IMR-90 (cell line): ENCODE results near the gene PPAT. TPM values are rescaled to one million over a fixed set of nuclear protein-coding genes. Genes with fewer than 3 reads are reported as not detected.

Experiments
- ATAC-seq: fragments of 200-7000 bp; cut with Tn5 transposase; 2 replicates; pipeline ENCODE4 v1.9.1; 2020; ENCODE audit warnings: low read depth, mild to moderate bottlenecking, moderate library complexity
- BruUV-seq: library from RNA; stranded (reverse); fragments of 400-500 nt; replicated peaks from 2 replicates; lab custom pipeline; 2021; lab: Mats Ljungman, UMichigan
- CTCF ChIA-PET: fragments of 300-600 bp; formaldehyde crosslinking; extraction: SDS; loops from one replicate; lab custom pipeline; 2021; ENCODE audit warnings: antibody characterized with exemption; lab: Yijun Ruan, JAX
- POLR2A ChIA-PET: fragments of 300-600 bp; sonication (Branson Sonifier 250); formaldehyde crosslinking; loops from one replicate; lab custom pipeline; 2022; ENCODE audit warnings: antibody characterized with exemption; ENCODE audit not compliant: unreplicated experiment; lab: Charles Lee
- DNase-seq: peaks from one replicate; pipeline ENCODE4 v3.0.0; 2013
- H2AFZ ChIP-seq: replicated peaks from 2 replicates; pipeline ENCODE3; 2013; ENCODE audit warnings: low read length, mild to moderate bottlenecking; ENCODE audit not compliant: poor library complexity
- H2AK5ac ChIP-seq: 2 replicates; pipeline ENCODE4 v1.6.1; 2013; ENCODE audit warnings: low read depth, low read length, inconsistent platforms
- H2AK9ac ChIP-seq: replicated peaks from 2 replicates; pipeline ENCODE3; 2013; ENCODE audit warnings: mild to moderate bottlenecking, low read depth, low read length, moderate library complexity; ENCODE audit not compliant: poor library complexity
- H2BK120ac ChIP-seq: 2 replicates; pipeline ENCODE4 v1.6.1; 2013; ENCODE audit warnings: low read depth, low read length, inconsistent platforms
- H2BK15ac ChIP-seq: 3 replicates; pipeline ENCODE4 v1.6.1; 2013; ENCODE audit warnings: low read depth, low read length, inconsistent platforms
- H2BK20ac ChIP-seq: 2 replicates; pipeline ENCODE4 v1.6.1; 2013; ENCODE audit warnings: low read depth, mild to moderate bottlenecking, inconsistent platforms, low read length, moderate library complexity
- H2BK5ac ChIP-seq: 2 replicates; pipeline ENCODE4 v1.6.1; 2013; ENCODE audit warnings: mild to moderate bottlenecking, low read depth, low read length, inconsistent platforms; ENCODE audit not compliant: poor library complexity, severe bottlenecking
- H3K14ac ChIP-seq: replicated peaks from 2 replicates; pipeline ENCODE4 v1.6.1; 2013; ENCODE audit warnings: low read depth, low read length, inconsistent platforms
- H3K18ac ChIP-seq: 2 replicates; pipeline ENCODE4 v1.6.1; 2013; ENCODE audit warnings: low read depth, low read length, control low read depth
- H3K23ac ChIP-seq: 2 replicates; pipeline ENCODE4 v1.6.1; 2013; ENCODE audit warnings: low read depth, low read length, inconsistent platforms
- H3K27ac ChIP-seq: 2 replicates; pipeline ENCODE4 v1.5.1; 2013; ENCODE audit warnings: mild to moderate bottlenecking, control low read depth, low read length; ENCODE audit not compliant: insufficient read depth
- H3K27me3 ChIP-seq: 2 replicates; pipeline ENCODE4 v1.6.1; 2013; ENCODE audit warnings: low read length; ENCODE audit not compliant: control insufficient read depth, insufficient read depth
- H3K36me3 ChIP-seq: 2 replicates; pipeline ENCODE4 v1.6.1; 2013; ENCODE audit warnings: low read length, mixed read lengths; ENCODE audit not compliant: control insufficient read depth, insufficient read depth
- H3K4ac ChIP-seq: 2 replicates; pipeline ENCODE4 v1.6.1; 2013; ENCODE audit warnings: low read depth, low read length, inconsistent platforms
- H3K4me1 ChIP-seq: 2 replicates; pipeline ENCODE4 v1.6.1; 2013; ENCODE audit warnings: low read length, mixed read lengths; ENCODE audit not compliant: control insufficient read depth, insufficient read depth
- H3K4me2 ChIP-seq: 2 replicates; pipeline ENCODE4 v1.6.1; 2013; ENCODE audit warnings: low read depth, mild to moderate bottlenecking, control low read depth, low read length, moderate library complexity
- H3K4me3 ChIP-seq: 2 replicates; pipeline ENCODE4 v1.5.1; 2013; ENCODE audit warnings: low read depth, mild to moderate bottlenecking, control low read depth, low read length, moderate library complexity; ENCODE audit not compliant: insufficient read depth
- H3K56ac ChIP-seq: 2 replicates; pipeline ENCODE4 v1.6.1; 2013; ENCODE audit warnings: low read length, inconsistent platforms; ENCODE audit not compliant: insufficient read depth; ENCODE audit errors: extremely low read depth
- H3K79me1 ChIP-seq, 2 experiments: 2 replicates each; pipeline ENCODE4 v1.6.1; 2013; ENCODE audit warnings: low read length in 2 of 2, inconsistent platforms in 1 of 2, low read depth in 1 of 2
- H3K9ac ChIP-seq: 2 replicates; pipeline ENCODE4 v1.6.1; 2013; ENCODE audit warnings: low read depth, low read length, control low read depth
- H3K9me1 ChIP-seq: 2 replicates; pipeline ENCODE4 v1.6.1; 2013; ENCODE audit warnings: low read length, inconsistent platforms; ENCODE audit not compliant: insufficient read depth
- H3K9me3 ChIP-seq: 2 replicates; pipeline ENCODE4 v1.6.1; 2013; ENCODE audit warnings: low read length; ENCODE audit not compliant: control insufficient read depth, insufficient read depth
- H4K20me1 ChIP-seq: 2 replicates; pipeline ENCODE4 v1.6.1; 2013; ENCODE audit warnings: low read length, inconsistent platforms; ENCODE audit not compliant: insufficient read depth
- H4K5ac ChIP-seq: 2 replicates; pipeline ENCODE4 v1.6.1; 2013; ENCODE audit warnings: mild to moderate bottlenecking, low read depth, low read length, control low read depth
- H4K8ac ChIP-seq, 2 experiments: 2 replicates each; pipeline ENCODE4 v1.6.1; 2013; ENCODE audit warnings: low read depth in 2 of 2, low read length in 2 of 2, control low read depth in 1 of 2, inconsistent platforms in 1 of 2
- H4K91ac ChIP-seq: 2 replicates; pipeline ENCODE4 v1.6.1; 2013; ENCODE audit warnings: low read depth, low read length, inconsistent platforms; ENCODE audit not compliant: insufficient read depth
- CEBPB ChIP-seq: IDR thresholded peaks from 2 replicates; pipeline ENCODE4 v1.6.1; 2012; ENCODE audit warnings: low read depth, low read length, improper control_type of control experiment
- CHD1 ChIP-seq: IDR thresholded peaks from 2 replicates; pipeline ENCODE4 v1.6.1; 2012; ENCODE audit warnings: low read depth, low read length, improper control_type of control experiment
- FOS ChIP-seq: fragments of 150-350 bp; IDR thresholded peaks from 2 replicates; pipeline ENCODE4 v1.6.1; 2016; ENCODE audit warnings: low read depth, low read length
- MXI1 ChIP-seq: IDR thresholded peaks from 2 replicates; pipeline ENCODE4 v1.6.1; 2012; ENCODE audit warnings: low read depth, mild to moderate bottlenecking, low read length, moderate library complexity, borderline replicate concordance
- SMC3 ChIP-seq: fragments of 150-350 bp; IDR thresholded peaks from 2 replicates; pipeline ENCODE4 v1.6.1; 2016; ENCODE audit warnings: low read depth, mild to moderate bottlenecking, antibody characterized with exemption, low read length, moderate library complexity
- WGBS, 2 experiments: methylation state at CpG; one replicate each; pipeline versions ENCODE4 v1.1.5 to v1.1.7; 2013; ENCODE audit warnings: missing lambda C conversion rate in 2 of 2; ENCODE audit not compliant: insufficient read length in 1 of 2; ENCODE audit errors: extremely low coverage in 2 of 2; 5-methylcytosine and 5-hydroxymethylcytosine counted together
- dilution Hi-C: fragments of 300-500 bp; cut with HindIII; formaldehyde crosslinking; loops from one replicate; pipeline ENCODE4 v1.14.3; 2018; ENCODE audit warnings: low sequenced_read_pairs; ENCODE audit not compliant: unreplicated experiment
- in situ Hi-C: fragments of 300-500 bp; cut with MboI; formaldehyde crosslinking; loops from 3 replicates; pipeline ENCODE4 v1.14.3; 2019; ENCODE audit warnings: low sequenced_read_pairs, inconsistent platforms, mixed read lengths
- intact Hi-C: fragments of 100-400 bp; cut with micrococcal nuclease; formaldehyde crosslinking; loops from 2 replicates; pipeline ENCODE4 v1.10.0; 2022
- polyA plus RNA-seq, 3 experiments: library from polyadenylated mRNA; depleted of rRNA; stranded (reverse); fragments of >200 nt; gene quantifications; 2 replicates each; pipeline ENCODE4 v1.2.3, GENCODE V29; 2012; ENCODE audit warnings: low replicate concordance in 1 of 3
- total RNA-seq: library from RNA; depleted of rRNA; stranded (reverse); fragments of >200 nt; gene quantifications from 2 replicates; pipeline ENCODE4 v1.2.3, GENCODE V29; 2012
- TF ChIP-seq, protein P1 (sequence below): fragments of 150-350 bp; IDR thresholded peaks from 2 replicates; pipeline ENCODE4 v1.6.1; 2016; ENCODE audit warnings: low read depth, mild to moderate bottlenecking, low read length, moderate library complexity, borderline replicate concordance
- TF ChIP-seq, protein P2 (sequence below): fragments of 150-350 bp; IDR thresholded peaks from 2 replicates; pipeline ENCODE4 v1.6.1; 2017; ENCODE audit warnings: mild to moderate bottlenecking, antibody characterized with exemption, low read length, low read depth

PPAT gene
- total and polyA plus RNA-seq, 2 of the 4 experiments (the other 2 are of a cell fraction) = 7.0 to 21.1 TPM

DNA sequence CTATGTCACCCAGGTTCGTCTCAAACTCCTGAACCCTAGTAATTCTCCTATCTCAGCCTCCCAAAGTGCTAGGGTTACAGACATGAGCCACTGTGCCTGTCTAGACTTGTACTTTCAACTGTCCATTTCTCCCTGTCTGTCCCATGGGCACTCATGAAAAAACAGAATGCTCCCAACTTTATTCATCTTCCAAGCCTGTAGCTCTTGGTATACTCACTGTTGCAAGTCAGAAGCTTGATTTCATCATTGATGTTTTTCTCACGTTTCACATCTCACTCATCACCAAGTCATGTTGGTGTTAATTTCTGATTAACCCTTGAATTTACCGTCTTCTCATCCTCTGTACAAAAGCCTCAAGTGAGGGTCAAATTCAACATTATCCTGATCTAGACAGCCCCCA lies 24.7 kb upstream of the PPAT start:
- H3K4me3 ChIP-seq = no peak overlapping the region
- H4K20me1 ChIP-seq = no peaks in the 10 kb centered on the region
- H3K4ac ChIP-seq = no peak overlapping the region; the same call in 1 of the 2 replicates
- H3K9ac ChIP-seq = no peak overlapping the region
- no peaks in the 10 kb centered on the region for H3K4me1 ChIP-seq
- H3K23ac ChIP-seq = 0 out of 2 replicates have a peak overlapping the region, but pooled peaks have one; percentile 4
- TF ChIP-seq, protein P1, sequence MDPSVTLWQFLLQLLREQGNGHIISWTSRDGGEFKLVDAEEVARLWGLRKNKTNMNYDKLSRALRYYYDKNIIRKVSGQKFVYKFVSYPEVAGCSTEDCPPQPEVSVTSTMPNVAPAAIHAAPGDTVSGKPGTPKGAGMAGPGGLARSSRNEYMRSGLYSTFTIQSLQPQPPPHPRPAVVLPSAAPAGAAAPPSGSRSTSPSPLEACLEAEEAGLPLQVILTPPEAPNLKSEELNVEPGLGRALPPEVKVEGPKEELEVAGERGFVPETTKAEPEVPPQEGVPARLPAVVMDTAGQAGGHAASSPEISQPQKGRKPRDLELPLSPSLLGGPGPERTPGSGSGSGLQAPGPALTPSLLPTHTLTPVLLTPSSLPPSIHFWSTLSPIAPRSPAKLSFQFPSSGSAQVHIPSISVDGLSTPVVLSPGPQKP = no peak
- TF ChIP-seq SMC3 (no peak), FOS (no peak), MXI1 (no peak), CHD1 (no peak), CEBPB (no peak)
- TF ChIP-seq, protein P2, sequence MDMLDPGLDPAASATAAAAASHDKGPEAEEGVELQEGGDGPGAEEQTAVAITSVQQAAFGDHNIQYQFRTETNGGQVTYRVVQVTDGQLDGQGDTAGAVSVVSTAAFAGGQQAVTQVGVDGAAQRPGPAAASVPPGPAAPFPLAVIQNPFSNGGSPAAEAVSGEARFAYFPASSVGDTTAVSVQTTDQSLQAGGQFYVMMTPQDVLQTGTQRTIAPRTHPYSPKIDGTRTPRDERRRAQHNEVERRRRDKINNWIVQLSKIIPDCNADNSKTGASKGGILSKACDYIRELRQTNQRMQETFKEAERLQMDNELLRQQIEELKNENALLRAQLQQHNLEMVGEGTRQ = no peak
- no peak overlapping the region for H2AK5ac ChIP-seq
- H2BK5ac ChIP-seq = peak overlapping the region; percentile 51
- ATAC-seq = no peak
- H3K27me3 ChIP-seq = no peaks in the 10 kb centered on the region
- POLR2A ChIA-PET = no interaction called here
- H4K91ac ChIP-seq = no peak overlapping the region
- no peak overlapping the region for H3K18ac ChIP-seq
- no peak overlapping the region; the same call in 1 of the 2 replicates for H3K56ac ChIP-seq
- H2AFZ ChIP-seq = no peak overlapping the region
- BruUV-seq = no TSS peak
- no peak overlapping the region for H2BK15ac ChIP-seq
- 100% methylated on average over 2 of the region's 3 CpGs; no CpG with 5 or more reads in 1 of the 2 experiments for WGBS, 2 experiments
- dilution Hi-C loops = no loop called here
- H3K27ac ChIP-seq = peak overlapping the region; percentile 21; the same call in 1 of the 2 replicates
- CTCF ChIA-PET = interaction anchor here (1.4 kb wide), 1 partner anchor 9 kb away, joined by 3 read pairs; no protein-coding TSS in a partner anchor
- no peak overlapping the region; the same call in 1 of the 2 replicates for H4K5ac ChIP-seq
- intact Hi-C loops = no loop called here
- no peak for DNase-seq
- peaks cover 22% of the 10 kb centered on the region for H3K36me3 ChIP-seq
- 0 out of 2 replicates have a peak overlapping the region, but pooled peaks have one; percentile 26 for H3K14ac ChIP-seq
- no peak overlapping the region for H2AK9ac ChIP-seq
- H3K4me2 ChIP-seq = no peak overlapping the region
- peaks cover 21 to 39% of the 10 kb centered on the region in 2 experiments for H3K79me1 ChIP-seq
- H2BK20ac ChIP-seq = no peak overlapping the region
- in situ Hi-C loops = no loop called here
- H4K8ac ChIP-seq = no peak overlapping the region
- 0 out of 2 replicates have a peak, but pooled peaks cover 4% of the 10 kb centered on the region for H3K9me1 ChIP-seq
- 0 out of 2 replicates have a peak overlapping the region, but pooled peaks have one; percentile 22 for H2BK120ac ChIP-seq
- H3K9me3 ChIP-seq = no peaks in the 10 kb centered on the region
